Brain microvascular endothelial cell (primary cell): ENCODE measurements around the gene WDR43.

ENCODE experiments used
- DNase-seq: peaks from one replicate; pipeline ENCODE4 v3.0.0-alpha.2; 2020
- H3K27ac ChIP-seq: fragments of 250-450 bp; sonication (Bioruptor Pico); 2 replicates; pipeline ENCODE4 v1.5.1; 2020; ENCODE audit warnings: mild to moderate bottlenecking, moderate library complexity
- H3K27me3 ChIP-seq: fragments of 250-450 bp; sonication (Bioruptor Pico); replicated peaks from 2 replicates; pipeline ENCODE4 v1.5.1; 2020; ENCODE audit warnings: mild to moderate bottlenecking
- H3K36me3 ChIP-seq: fragments of 250-450 bp; sonication (Bioruptor Pico); replicated peaks from 2 replicates; pipeline ENCODE4 v1.5.1; 2020; ENCODE audit warnings: mild to moderate bottlenecking
- H3K4me3 ChIP-seq: 2 replicates; pipeline ENCODE4 v1.5.1; 2011; ENCODE audit warnings: low read depth, mild to moderate bottlenecking, control low read depth, low read length, moderate library complexity
- CTCF ChIP-seq: IDR thresholded peaks from 2 replicates; pipeline ENCODE4 v1.5.1; 2011; ENCODE audit warnings: low read depth, mild to moderate bottlenecking, moderate library complexity, low read length, control low read depth, inconsistent platforms; ENCODE audit errors: missing control alignments
- in situ Hi-C: cut with HindIII; loops from 2 replicates; pipeline ENCODE4 v1.10.0; 2017; ENCODE audit warnings: low sequenced_read_pairs, low pct_ligation_motif_present

WDR43 gene

GRCh38 chr2:28956415-28956826, 62.0 kb downstream of the WDR43 start:
- peak overlapping the region; percentile 24 for H3K4me3 ChIP-seq
- peak; percentile 69 for TF ChIP-seq CTCF
- no peaks in the 10 kb centered on the region for H3K36me3 ChIP-seq
- no peak overlapping the region for H3K27ac ChIP-seq
- DNase-seq, result peak; percentile 53
- no peaks in the 10 kb centered on the region for H3K27me3 ChIP-seq
- in situ Hi-C loops, result no loop called here

- Histone ChIP-seq H3K4me3 (no peak overlapping the region), H3K36me3 (no peaks in the 10 kb centered on the region), H3K27me3 (no peaks in the 10 kb centered on the region), H3K27ac (no peak overlapping the region)
- peak; percentile 62 for TF ChIP-seq CTCF
- DNase-seq, result peak; percentile 18
- in situ Hi-C loops, result no loop called here
Observed at GRCh38 chr2:28956890-28957289, 62.4 kb downstream of the WDR43 start.

- Histone ChIP-seq H3K4me3 (no peak overlapping the region), H3K27ac (no peak overlapping the region), H3K36me3 (no peaks in the 10 kb centered on the region), H3K27me3 (no peaks in the 10 kb centered on the region)
- peak; percentile 69 for DNase-seq
- in situ Hi-C loops, result no loop called here
- TF ChIP-seq CTCF, result peak; percentile 62
Observed at GRCh38 chr2:28958689-28959088, 64.2 kb downstream of the WDR43 start.

- no peak for TF ChIP-seq CTCF
- in situ Hi-C loops, result no loop called here
- DNase-seq, result no peak
Observed at GRCh38 chr2:28960401-28960800, 65.9 kb downstream of the WDR43 start.

GRCh38 chr2:28962505-28962904, 68.0 kb downstream of the WDR43 start:
- DNase-seq, result no peak
- in situ Hi-C loops, result no loop called here
- no peak overlapping the region for H3K27ac ChIP-seq
- no peak overlapping the region for H3K4me3 ChIP-seq
- H3K27me3 ChIP-seq, result no peaks in the 10 kb centered on the region
- no peaks in the 10 kb centered on the region for H3K36me3 ChIP-seq
- no peak for TF ChIP-seq CTCF

More at GRCh38 chr2:28960401-28960800, 65.9 kb downstream of the WDR43 start:
- Histone ChIP-seq H3K4me3 (no peak overlapping the region), H3K27ac (no peak overlapping the region), H3K36me3 (no peaks in the 10 kb centered on the region), H3K27me3 (no peaks in the 10 kb centered on the region)

- no peak for DNase-seq
- Histone ChIP-seq H3K27me3 (no peaks in the 10 kb centered on the region), H3K27ac (no peak overlapping the region), H3K36me3 (no peaks in the 10 kb centered on the region), H3K4me3 (no peak overlapping the region)
- no peak for TF ChIP-seq CTCF
- in situ Hi-C loops, result no loop called here
Observed at GRCh38 chr2:28970464-28971160, 76.1 kb downstream of the WDR43 start.
